Hypothalamus (tissue), 51 donors: ENCODE measurements around the gene HEMGN.
"Not testable (repeated sequence)": the region's sequence is repeated elsewhere in the genome, so short reads cannot be mapped to it uniquely, and the experiment has no call there.

Experiments
- DNase-seq, 51 donors: peaks; one replicate each; lab custom pipeline; 2025; lab: John Stamatoyannopoulos, UW

The HEMGN gene, protein sequence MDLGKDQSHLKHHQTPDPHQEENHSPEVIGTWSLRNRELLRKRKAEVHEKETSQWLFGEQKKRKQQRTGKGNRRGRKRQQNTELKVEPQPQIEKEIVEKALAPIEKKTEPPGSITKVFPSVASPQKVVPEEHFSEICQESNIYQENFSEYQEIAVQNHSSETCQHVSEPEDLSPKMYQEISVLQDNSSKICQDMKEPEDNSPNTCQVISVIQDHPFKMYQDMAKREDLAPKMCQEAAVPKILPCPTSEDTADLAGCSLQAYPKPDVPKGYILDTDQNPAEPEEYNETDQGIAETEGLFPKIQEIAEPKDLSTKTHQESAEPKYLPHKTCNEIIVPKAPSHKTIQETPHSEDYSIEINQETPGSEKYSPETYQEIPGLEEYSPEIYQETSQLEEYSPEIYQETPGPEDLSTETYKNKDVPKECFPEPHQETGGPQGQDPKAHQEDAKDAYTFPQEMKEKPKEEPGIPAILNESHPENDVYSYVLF

GRCh38 chr9:97938081-97938644 is at the start of gene HEMGN:
HEMGN (minus strand) TSS chr9:97938172; CDS start chr9:97938136, 36 bp downstream.
- DNase-seq = no peak

GRCh38 chr9:97987487-97987886 is 49.5 kb upstream of the HEMGN start:
- no peak for DNase-seq

GRCh38 chr9:97985058-97985861 is 47.3 kb upstream of the HEMGN start:
- DNase-seq = peak in 5 of 51 donors; percentile 26 to 49 (median 35)

- peak in 49 of 51 donors; percentile 20 to 81 (median 60) for DNase-seq
These were observed 46.5 kb upstream of the HEMGN start for GRCh38 chr9:97984188-97985057.

GRCh38 chr9:97983589-97984187 is 45.7 kb upstream of the HEMGN start:
- peak in 36 of 51 donors; percentile 15 to 86 (median 60) for DNase-seq

- peak; percentile 62 to 97 (median 86) for DNase-seq
These were observed 45.0 kb upstream of the HEMGN start, which contains the start of gene ANP32B for GRCh38 chr9:97982683-97983588. ANP32B (plus strand) TSS chr9:97983341; CDS start chr9:97983556, 215 bp downstream.

DNA sequence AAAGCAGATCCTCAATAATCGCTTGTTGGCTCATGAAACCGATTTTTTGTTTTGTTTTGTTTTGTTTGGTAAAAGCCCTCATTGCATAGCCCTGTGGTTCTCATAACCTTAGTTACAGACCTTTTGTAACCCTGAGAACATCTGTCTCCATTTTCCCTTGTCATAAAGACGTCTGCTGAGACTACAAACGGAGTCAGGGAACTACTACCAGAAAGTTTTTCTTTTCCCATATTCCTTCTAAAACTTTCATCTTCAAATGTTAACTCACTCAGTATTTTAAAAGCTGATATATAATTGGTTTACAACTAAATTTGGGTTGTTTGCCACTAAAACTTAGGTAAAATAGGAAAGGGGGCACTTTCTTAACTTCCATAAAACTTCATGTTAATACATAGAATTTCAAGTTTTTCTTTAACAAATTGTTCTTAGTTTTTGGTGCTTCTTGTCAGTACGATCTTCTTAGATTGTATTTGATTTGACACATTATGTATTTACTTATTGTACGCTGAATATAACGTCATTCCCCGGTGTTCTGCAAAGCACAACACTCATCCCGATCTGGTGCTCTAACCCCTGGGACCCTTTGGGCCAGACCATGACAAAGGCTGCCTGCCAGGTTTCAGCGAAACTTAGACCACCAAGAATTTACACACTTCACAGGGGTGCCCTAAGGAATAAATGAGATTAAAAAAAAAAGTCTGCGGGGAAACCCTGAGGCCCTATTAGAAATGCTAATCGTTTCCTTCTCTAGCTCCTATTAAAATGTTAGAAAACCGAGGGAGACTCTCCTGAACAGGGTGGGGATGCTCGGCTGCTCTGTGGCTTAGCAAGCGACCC is 44.1 kb upstream of the HEMGN start:
- peak in 1 of 51 donors; percentile 38 for DNase-seq

GRCh38 chr9:97980918-97981845 is 43.2 kb upstream of the HEMGN start:
- peak in 39 of 51 donors; percentile 8 to 80 (median 54) for DNase-seq

DNA sequence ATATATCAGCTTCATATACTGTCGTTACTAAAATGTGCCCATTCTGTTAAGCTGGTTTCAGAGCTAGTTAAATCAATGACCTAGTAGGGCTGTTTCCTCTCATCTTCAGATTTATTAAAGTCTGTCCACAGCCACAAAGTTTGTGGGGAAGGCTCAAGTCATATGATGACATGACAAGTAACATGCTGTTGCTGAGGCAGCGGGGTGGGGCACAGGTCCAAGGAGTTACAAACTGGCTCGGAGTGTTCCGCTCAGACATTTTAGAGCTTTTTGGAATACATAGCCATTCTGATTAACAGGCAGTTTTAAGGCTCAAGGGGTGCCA is 42.5 kb upstream of the HEMGN start:
- peak in 12 of 51 donors; percentile 6 to 49 (median 12) for DNase-seq

GRCh38 chr9:97979788-97980478 is 42.0 kb upstream of the HEMGN start:
- peak in 1 of 51 donors; percentile 43 for DNase-seq

DNA sequence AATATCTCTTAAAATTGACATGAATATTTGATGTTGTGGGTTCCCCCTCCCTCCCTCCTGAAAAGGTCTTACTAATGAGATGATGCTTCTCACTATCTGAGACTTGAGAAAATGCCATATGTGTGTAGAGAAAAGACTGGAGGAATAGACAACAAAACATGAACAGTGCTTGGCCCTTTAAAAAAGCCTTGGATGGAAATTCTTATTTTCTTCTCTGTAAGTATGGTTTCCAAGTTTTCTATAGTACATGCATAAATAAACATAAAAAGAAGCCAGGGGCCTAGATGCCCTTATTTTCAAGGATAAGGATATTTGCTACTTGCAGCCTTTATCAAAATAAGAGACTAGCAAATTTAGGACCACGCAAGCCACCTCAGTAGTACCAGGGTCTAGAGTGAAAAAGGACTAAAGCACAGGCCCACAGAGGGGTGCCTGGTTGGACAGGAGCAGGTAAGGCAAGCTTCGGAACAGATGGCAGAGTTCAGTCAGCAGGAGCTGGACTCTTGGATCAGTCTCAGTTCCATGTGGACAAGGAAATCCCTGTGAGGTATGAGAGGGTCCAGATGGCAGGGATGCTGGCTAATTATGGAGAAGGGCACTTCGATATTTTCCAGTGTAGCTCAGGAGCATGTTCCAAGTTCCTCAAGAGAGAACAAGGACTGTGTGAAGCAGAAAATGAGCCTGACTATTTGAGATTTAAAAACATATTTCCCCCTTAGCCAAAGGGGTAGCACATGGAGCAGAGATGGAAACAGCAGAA is 40.6 kb upstream of the HEMGN start:
- DNase-seq = no peak

DNA sequence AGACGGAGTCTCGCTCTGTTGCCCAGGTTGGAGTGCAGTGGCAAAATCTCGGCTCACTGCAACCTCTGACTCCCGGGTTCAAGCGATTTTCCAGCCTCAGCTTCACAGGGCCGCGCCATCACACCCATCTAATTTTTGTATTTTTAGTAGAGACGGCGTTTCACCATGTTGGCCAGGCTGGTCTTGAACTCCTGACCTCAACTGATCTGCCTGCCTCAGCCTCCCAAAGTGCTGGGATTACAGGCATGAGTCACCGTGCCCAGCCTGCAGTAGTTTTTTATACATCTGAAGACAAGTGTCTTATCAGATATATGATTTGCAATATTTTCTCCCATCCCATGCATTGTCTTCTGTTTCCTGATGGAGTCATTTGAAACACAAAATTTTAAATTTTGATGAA is 38.7 kb upstream of the HEMGN start:
- not testable (repeated sequence) for DNase-seq

GRCh38 chr9:97975376-97975775 is 37.4 kb upstream of the HEMGN start:
- DNase-seq = no peak

DNA sequence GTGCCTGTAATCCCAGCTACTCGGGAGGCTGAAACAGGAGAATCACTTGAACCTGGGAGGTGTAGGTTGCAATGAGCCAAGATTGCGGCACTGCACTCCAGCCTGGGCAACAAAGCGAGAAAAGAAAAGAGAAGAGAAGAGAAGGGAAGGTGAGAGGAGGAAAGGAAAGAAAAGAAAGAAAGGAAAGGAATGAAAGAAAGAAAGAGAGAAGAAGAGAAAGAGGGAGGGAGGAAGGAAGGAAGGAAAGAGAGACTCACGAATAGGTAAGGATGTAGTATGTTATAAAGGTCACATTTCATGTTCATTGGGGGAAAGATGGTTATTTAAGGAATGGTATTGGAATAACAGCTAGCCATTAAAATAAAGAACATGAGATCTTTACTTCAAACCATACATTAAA is 34.8 kb upstream of the HEMGN start:
- no peak for DNase-seq

- DNase-seq = no peak
These were observed 32.2 kb upstream of the HEMGN start for GRCh38 chr9:97970165-97970564.
